Measurements from ENCODE around the gene RHBDD1.

The RHBDD1 gene

GRCh38 chr2:226845386-226846116, 9.7 kb downstream of the RHBDD1 start:
- DNase-seq: no peak

GRCh38 chr2:226847090-226847489, 11.2 kb downstream of the RHBDD1 start:
- DNase-seq: no peak

- DNase-seq: no peak
Observed at GRCh38 chr2:226847511-226847910, 11.7 kb downstream of the RHBDD1 start.

- DNase-seq: no peak
Observed at GRCh38 chr2:226849349-226849748, 13.5 kb downstream of the RHBDD1 start.

GRCh38 chr2:226850024-226850423, 14.2 kb downstream of the RHBDD1 start:
- DNase-seq: no peak

- no peak for DNase-seq
Observed at GRCh38 chr2:226855787-226856186, 19.9 kb downstream of the RHBDD1 start.

GRCh38 chr2:226860087-226860486, 24.2 kb downstream of the RHBDD1 start:
- DNase-seq: no peak

GRCh38 chr2:226862623-226863022, 26.8 kb downstream of the RHBDD1 start:
- no peak for DNase-seq

GRCh38 chr2:226865273-226865672, 29.4 kb downstream of the RHBDD1 start:
- DNase-seq: no peak

- DNase-seq: no peak
Observed at GRCh38 chr2:226865710-226866109, 29.9 kb downstream of the RHBDD1 start.

GRCh38 chr2:226868331-226869162, 32.7 kb downstream of the RHBDD1 start:
- no peak for DNase-seq

- no peak for DNase-seq
Observed at GRCh38 chr2:226869371-226869770, 33.5 kb downstream of the RHBDD1 start.

GRCh38 chr2:226873051-226873620, 37.3 kb downstream of the RHBDD1 start:
- no peak for DNase-seq

GRCh38 chr2:226873826-226874225, 38.0 kb downstream of the RHBDD1 start:
- no peak for DNase-seq

- no peak for DNase-seq
Observed at GRCh38 chr2:226874749-226875148, 38.9 kb downstream of the RHBDD1 start.

GRCh38 chr2:226875438-226876225, 39.8 kb downstream of the RHBDD1 start:
- DNase-seq: no peak

- no peak for DNase-seq
Observed at GRCh38 chr2:226877491-226877890, 41.6 kb downstream of the RHBDD1 start.

GRCh38 chr2:226881287-226881686, 45.4 kb downstream of the RHBDD1 start:
- DNase-seq: no peak

- no peak for DNase-seq
Observed at GRCh38 chr2:226882606-226883005, 46.8 kb downstream of the RHBDD1 start.

GRCh38 chr2:226883296-226883795, 47.5 kb downstream of the RHBDD1 start:
- peak in 1 of 2 experiments; percentile 33 for DNase-seq

- DNase-seq: no peak
Observed at GRCh38 chr2:226884166-226884565, 48.3 kb downstream of the RHBDD1 start.

- DNase-seq: no peak
Observed at GRCh38 chr2:226885769-226886435, 50.0 kb downstream of the RHBDD1 start.
